Activated T-cell treated with anti-CD3 and anti-CD28 coated beads, Interleukin-2, amount 50 U/mL, for 1 hour (primary cell): Measurements from ENCODE around the gene MDH1.
"Not testable (repeated sequence)": the region's sequence is repeated elsewhere in the genome, so short reads cannot be mapped to it uniquely, and the experiment has no call there.

Experiments
- DNase-seq: peaks from one replicate; pipeline ENCODE4 v3.0.0-alpha.2; 2020

MDH1 gene

GRCh38 chr2:63589148-63589958 lies 590 bp downstream of the MDH1 start:
- no peak for DNase-seq

- no peak for DNase-seq
Observed at GRCh38 chr2:63590626-63591408, 2.1 kb downstream of the MDH1 start.

GRCh38 chr2:63591566-63592175 lies 2.9 kb downstream of the MDH1 start:
- no peak for DNase-seq

GRCh38 chr2:63594660-63595059 lies 5.9 kb downstream of the MDH1 start:
- DNase-seq: no peak

GRCh38 chr2:63596401-63596883 lies 7.7 kb downstream of the MDH1 start:
- DNase-seq: no peak

- no peak for DNase-seq
Observed at GRCh38 chr2:63598981-63599380, 10.2 kb downstream of the MDH1 start.

- no peak for DNase-seq
Observed at GRCh38 chr2:63600881-63601460, 12.2 kb downstream of the MDH1 start.

GRCh38 chr2:63604666-63605065 lies 15.9 kb downstream of the MDH1 start:
- DNase-seq: no peak

- not testable (repeated sequence) for DNase-seq
Observed at GRCh38 chr2:63608865-63609264, 20.1 kb downstream of the MDH1 start.

GRCh38 chr2:63610525-63610924 lies 21.8 kb downstream of the MDH1 start:
- DNase-seq: no peak

- DNase-seq: no peak
Observed at GRCh38 chr2:63613391-63613901, 24.7 kb downstream of the MDH1 start.

GRCh38 chr2:63614448-63614968 lies 25.7 kb downstream of the MDH1 start:
- DNase-seq: no peak

GRCh38 chr2:63614983-63615945 lies 26.5 kb downstream of the MDH1 start:
- no peak for DNase-seq

- DNase-seq: no peak
Observed at GRCh38 chr2:63617366-63617765, 28.6 kb downstream of the MDH1 start.

GRCh38 chr2:63619328-63619727 lies 30.6 kb downstream of the MDH1 start:
- no peak for DNase-seq

- no peak for DNase-seq
Observed at GRCh38 chr2:63622751-63623150, 34.0 kb downstream of the MDH1 start.

- DNase-seq: not testable (repeated sequence)
Observed at GRCh38 chr2:63623763-63624162, 35.0 kb downstream of the MDH1 start.

- DNase-seq: no peak
Observed at GRCh38 chr2:63627866-63628265, 39.1 kb downstream of the MDH1 start.

GRCh38 chr2:63628403-63628942 lies 39.7 kb downstream of the MDH1 start:
- DNase-seq: no peak

GRCh38 chr2:63631501-63631900 lies 42.7 kb downstream of the MDH1 start:
- DNase-seq: no peak

- no peak for DNase-seq
Observed at GRCh38 chr2:63632382-63632781, 43.6 kb downstream of the MDH1 start.
